ENCODE data around the gene MAP1B.
A peak's percentile ranks its signal among the peaks of the same experiment; 100 is the strongest.

MAP1B gene

DNA sequence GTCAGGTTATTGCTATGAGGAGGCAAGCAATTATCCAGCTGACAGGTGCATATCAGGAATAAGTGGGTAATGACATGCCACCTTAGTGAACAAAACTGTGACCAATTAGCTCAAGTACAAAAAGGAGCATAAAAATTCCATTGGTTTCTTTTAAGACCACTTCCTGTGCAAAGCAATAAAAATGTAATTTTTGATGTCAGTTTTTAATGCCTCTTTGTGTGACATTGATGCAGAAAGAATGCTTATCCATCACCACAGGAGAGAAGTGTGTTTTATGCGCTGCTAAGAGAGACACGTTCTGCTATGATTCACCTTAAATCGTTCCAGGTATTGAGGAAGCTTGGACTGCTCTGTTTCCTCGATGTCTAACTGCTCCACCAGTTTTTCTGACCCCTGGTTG lies 116.1 kb downstream of the MAP1B start:
- Histone ChIP-seq H3K9me3 (ENCODE audit: control insufficient read depth, insufficient read depth, low read length) (no peaks in the 10 kb centered on the region), H3K9ac (ENCODE audit: low read depth, low read length) (no peak overlapping the region), H3K4me1 (ENCODE audit: control insufficient read depth, insufficient read depth, low read length) (no peaks in the 10 kb centered on the region), H3K36me3 (ENCODE audit: control insufficient read depth, insufficient read depth, low read length) (peaks cover 99% of the 10 kb centered on the region), H3K27me3 (ENCODE audit: control insufficient read depth, insufficient read depth, low read length) (no peaks in the 10 kb centered on the region), H3K27ac (ENCODE audit: low read depth, low read length) (no peak overlapping the region), H3K4me3 (ENCODE audit: low read depth, low read length) (no peak overlapping the region)

DNA sequence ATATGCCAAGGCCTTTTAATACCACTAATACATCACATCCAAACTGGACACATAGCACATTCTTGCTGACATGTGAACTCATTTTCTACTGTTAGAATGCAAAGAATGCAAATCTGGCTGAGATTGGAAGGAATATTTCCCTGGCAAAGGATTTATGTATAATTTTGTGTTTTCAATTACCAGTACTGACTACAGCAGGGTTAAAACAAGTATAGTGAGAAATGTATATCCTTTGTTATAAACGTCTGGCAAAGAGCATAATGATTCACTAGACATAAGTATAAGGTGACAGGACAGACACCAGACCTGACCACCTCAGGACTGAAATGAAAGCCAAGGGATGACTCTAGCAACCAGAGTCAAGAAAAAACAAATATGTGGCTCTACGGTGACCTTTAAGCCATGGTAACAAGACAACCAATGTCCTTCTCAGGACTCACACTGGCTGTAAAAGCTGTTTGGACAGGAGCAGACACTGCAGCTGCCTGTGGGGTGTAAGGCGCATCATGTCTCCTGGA lies 117.7 kb downstream of the MAP1B start:
- peaks cover 87% of the 10 kb centered on the region for H3K36me3 ChIP-seq (ENCODE audit: control insufficient read depth, insufficient read depth, low read length)
- no peaks in the 10 kb centered on the region for H3K4me1 ChIP-seq (ENCODE audit: control insufficient read depth, insufficient read depth, low read length)
- no peak overlapping the region for H3K9ac ChIP-seq (ENCODE audit: low read depth, low read length)
- H3K27me3 ChIP-seq (ENCODE audit: control insufficient read depth, insufficient read depth, low read length): no peaks in the 10 kb centered on the region
- no peaks in the 10 kb centered on the region for H3K9me3 ChIP-seq (ENCODE audit: control insufficient read depth, insufficient read depth, low read length)
- H3K4me3 ChIP-seq (ENCODE audit: low read depth, low read length): no peak overlapping the region
- H3K27ac ChIP-seq (ENCODE audit: low read depth, low read length): no peak overlapping the region

DNA sequence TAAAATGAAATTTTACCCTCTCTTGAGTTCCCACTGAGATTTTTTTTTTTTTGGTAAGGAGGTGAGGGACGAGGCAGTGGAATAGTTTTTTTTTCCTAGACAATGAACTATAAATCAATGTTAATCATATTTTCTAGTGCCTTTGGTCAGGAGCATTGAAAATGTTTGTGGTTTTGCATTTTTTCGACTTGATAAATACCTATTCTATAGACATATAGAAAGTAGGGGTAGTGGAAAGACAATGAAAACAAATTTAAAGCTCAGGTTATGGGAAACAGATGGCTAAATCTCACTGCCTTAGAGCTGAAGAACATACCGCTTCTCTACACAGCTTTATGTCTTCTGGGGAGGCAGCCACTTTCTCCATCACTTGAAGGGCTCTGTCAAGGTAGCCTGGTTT lies 118.5 kb downstream of the MAP1B start:
- Histone ChIP-seq H3K36me3 (ENCODE audit: control insufficient read depth, insufficient read depth, low read length) (peaks cover 81% of the 10 kb centered on the region), H3K9ac (ENCODE audit: low read depth, low read length) (no peak overlapping the region), H3K9me3 (ENCODE audit: control insufficient read depth, insufficient read depth, low read length) (no peaks in the 10 kb centered on the region), H3K4me3 (ENCODE audit: low read depth, low read length) (no peak overlapping the region), H3K27ac (ENCODE audit: low read depth, low read length) (no peak overlapping the region), H3K4me1 (ENCODE audit: control insufficient read depth, insufficient read depth, low read length) (no peaks in the 10 kb centered on the region), H3K27me3 (ENCODE audit: control insufficient read depth, insufficient read depth, low read length) (no peaks in the 10 kb centered on the region)

DNA sequence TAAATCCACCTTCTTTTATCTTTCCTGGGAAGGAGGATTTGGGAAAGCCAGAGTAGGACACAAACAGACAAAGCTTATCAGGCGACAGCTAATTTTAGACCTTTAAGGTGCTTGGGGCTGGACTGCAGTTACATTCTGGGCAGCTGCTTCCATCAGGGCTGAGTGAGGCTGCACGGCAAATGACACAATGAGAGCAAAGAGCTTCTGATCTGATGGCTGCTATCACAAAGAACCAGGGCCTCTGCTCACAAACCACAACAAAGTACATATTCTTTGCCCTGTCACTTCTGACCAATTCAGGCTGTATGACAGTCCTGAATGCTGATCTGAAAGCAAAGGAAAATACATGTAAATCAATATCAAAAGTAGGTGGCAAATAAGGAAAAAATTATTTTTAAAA lies 119.7 kb downstream of the MAP1B start:
- Histone ChIP-seq H3K4me3 (ENCODE audit: low read depth, low read length) (no peak overlapping the region), H3K9ac (ENCODE audit: low read depth, low read length) (no peak overlapping the region), H3K4me1 (ENCODE audit: control insufficient read depth, insufficient read depth, low read length) (no peaks in the 10 kb centered on the region), H3K9me3 (ENCODE audit: control insufficient read depth, insufficient read depth, low read length) (no peaks in the 10 kb centered on the region), H3K36me3 (ENCODE audit: control insufficient read depth, insufficient read depth, low read length) (peaks cover 81% of the 10 kb centered on the region), H3K27me3 (ENCODE audit: control insufficient read depth, insufficient read depth, low read length) (no peaks in the 10 kb centered on the region), H3K27ac (ENCODE audit: low read depth, low read length) (no peak overlapping the region)

DNA sequence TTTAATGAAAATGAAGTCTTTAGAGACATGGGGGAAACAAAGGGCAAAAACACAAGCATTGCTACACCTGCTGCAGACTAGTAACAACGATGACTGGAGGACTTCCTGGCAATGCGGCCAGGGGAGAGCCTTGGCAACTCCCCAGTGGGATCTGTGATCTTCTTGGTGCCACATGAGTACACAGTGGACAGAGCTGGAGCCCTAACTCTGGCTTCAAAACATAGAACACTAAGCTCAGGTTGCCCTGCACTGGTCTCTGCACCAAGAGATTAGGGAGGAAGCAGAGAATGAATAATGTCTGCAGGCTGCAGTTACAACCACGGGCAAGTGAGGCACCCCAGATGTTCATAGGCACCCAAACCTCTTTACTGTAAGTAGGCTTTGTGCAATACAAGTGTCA lies 121.7 kb downstream of the MAP1B start:
- Histone ChIP-seq H3K27ac (ENCODE audit: low read depth, low read length) (no peak overlapping the region), H3K9me3 (ENCODE audit: control insufficient read depth, insufficient read depth, low read length) (no peaks in the 10 kb centered on the region), H3K4me1 (ENCODE audit: control insufficient read depth, insufficient read depth, low read length) (peaks cover 5% of the 10 kb centered on the region), H3K4me3 (ENCODE audit: low read depth, low read length) (no peak overlapping the region), H3K36me3 (ENCODE audit: control insufficient read depth, insufficient read depth, low read length) (peaks cover 75% of the 10 kb centered on the region), H3K27me3 (ENCODE audit: control insufficient read depth, insufficient read depth, low read length) (no peaks in the 10 kb centered on the region), H3K9ac (ENCODE audit: low read depth, low read length) (no peak overlapping the region)

DNA sequence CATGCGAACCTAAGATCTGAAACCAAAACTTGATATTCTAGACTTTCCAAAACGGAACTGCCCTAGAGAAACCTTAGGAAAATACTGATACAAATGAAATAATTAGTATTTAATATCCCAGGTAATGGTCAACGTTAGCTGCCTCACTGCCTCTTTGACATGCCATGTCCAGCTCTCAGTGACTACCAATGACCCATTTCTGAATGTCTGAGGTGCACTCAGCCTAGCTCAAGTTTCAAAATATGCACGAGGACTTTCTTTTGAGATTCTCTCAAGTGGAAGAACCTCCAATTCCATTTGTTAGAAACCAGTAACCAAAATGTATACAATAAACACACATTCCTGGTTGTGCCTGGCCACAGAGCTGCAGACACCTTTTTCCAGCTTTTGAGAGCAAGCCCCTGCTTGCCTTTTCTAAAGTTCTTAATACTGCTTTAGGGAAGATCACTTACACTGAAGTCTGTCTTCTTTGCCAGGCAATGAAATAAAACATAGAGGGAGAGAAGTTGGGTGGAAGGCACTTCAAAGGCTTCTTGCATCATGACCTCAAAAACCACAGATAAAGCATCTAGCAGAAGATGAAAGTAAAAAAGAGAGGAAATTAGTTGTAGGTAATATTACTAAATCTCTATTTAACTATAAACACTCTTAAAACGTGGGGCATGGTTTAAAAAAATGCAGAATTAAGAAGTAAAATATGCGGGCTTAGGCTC lies 124.9 kb downstream of the MAP1B start:
- Histone ChIP-seq H3K9ac (ENCODE audit: low read depth, low read length) (no peak overlapping the region), H3K27me3 (ENCODE audit: control insufficient read depth, insufficient read depth, low read length) (no peaks in the 10 kb centered on the region), H3K27ac (ENCODE audit: low read depth, low read length) (no peak overlapping the region), H3K4me3 (ENCODE audit: low read depth, low read length) (no peak overlapping the region), H3K9me3 (ENCODE audit: control insufficient read depth, insufficient read depth, low read length) (no peaks in the 10 kb centered on the region), H3K4me1 (ENCODE audit: control insufficient read depth, insufficient read depth, low read length) (peaks cover 27% of the 10 kb centered on the region), H3K36me3 (ENCODE audit: control insufficient read depth, insufficient read depth, low read length) (peaks cover 52% of the 10 kb centered on the region)

- H3K36me3 ChIP-seq (ENCODE audit: control insufficient read depth, insufficient read depth, low read length): peaks cover 52% of the 10 kb centered on the region
- H3K9ac ChIP-seq (ENCODE audit: low read depth, low read length): no peak overlapping the region
- H3K4me3 ChIP-seq (ENCODE audit: low read depth, low read length): no peak overlapping the region
- H3K4me1 ChIP-seq (ENCODE audit: control insufficient read depth, insufficient read depth, low read length): peaks cover 28% of the 10 kb centered on the region
- no peaks in the 10 kb centered on the region for H3K9me3 ChIP-seq (ENCODE audit: control insufficient read depth, insufficient read depth, low read length)
- no peak overlapping the region for H3K27ac ChIP-seq (ENCODE audit: low read depth, low read length)
- no peaks in the 10 kb centered on the region for H3K27me3 ChIP-seq (ENCODE audit: control insufficient read depth, insufficient read depth, low read length)
Measured at GRCh38 chr5:72232838-72233237, 125.6 kb downstream of the MAP1B start.

GRCh38 chr5:72233835-72234234 lies 126.6 kb downstream of the MAP1B start:
- H3K9ac ChIP-seq (ENCODE audit: low read depth, low read length): no peak overlapping the region
- no peaks in the 10 kb centered on the region for H3K9me3 ChIP-seq (ENCODE audit: control insufficient read depth, insufficient read depth, low read length)
- no peak overlapping the region for H3K27ac ChIP-seq (ENCODE audit: low read depth, low read length)
- H3K36me3 ChIP-seq (ENCODE audit: control insufficient read depth, insufficient read depth, low read length): peaks cover 48% of the 10 kb centered on the region
- H3K4me3 ChIP-seq (ENCODE audit: low read depth, low read length): no peak overlapping the region
- peaks cover 38% of the 10 kb centered on the region for H3K4me1 ChIP-seq (ENCODE audit: control insufficient read depth, insufficient read depth, low read length)
- no peaks in the 10 kb centered on the region for H3K27me3 ChIP-seq (ENCODE audit: control insufficient read depth, insufficient read depth, low read length)

DNA sequence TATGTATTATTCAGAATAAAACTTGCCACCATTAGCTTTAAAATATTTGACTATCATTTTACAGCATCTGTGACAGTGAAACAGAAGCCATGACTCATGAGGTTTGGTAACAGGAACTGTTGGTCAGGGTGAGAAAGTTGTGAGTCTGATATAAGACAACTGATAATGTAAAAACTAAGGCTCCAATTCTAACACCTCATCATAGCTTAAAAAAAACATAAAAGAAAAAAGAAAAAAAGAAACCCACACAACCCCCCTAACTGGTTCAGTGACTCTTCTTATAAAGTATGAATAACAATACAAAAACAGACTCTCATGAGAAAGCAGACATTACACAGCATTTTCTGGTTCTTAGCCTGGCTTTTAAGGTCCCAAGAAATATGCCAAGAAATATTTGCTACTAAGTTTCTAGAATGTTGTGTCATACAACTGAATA lies 127.0 kb downstream of the MAP1B start:
- Histone ChIP-seq H3K4me3 (ENCODE audit: low read depth, low read length) (no peak overlapping the region), H3K9ac (ENCODE audit: low read depth, low read length) (no peak overlapping the region), H3K27ac (ENCODE audit: low read depth, low read length) (peak overlapping the region; percentile 52), H3K27me3 (ENCODE audit: control insufficient read depth, insufficient read depth, low read length) (no peaks in the 10 kb centered on the region), H3K9me3 (ENCODE audit: control insufficient read depth, insufficient read depth, low read length) (no peaks in the 10 kb centered on the region), H3K36me3 (ENCODE audit: control insufficient read depth, insufficient read depth, low read length) (peaks cover 44% of the 10 kb centered on the region), H3K4me1 (ENCODE audit: control insufficient read depth, insufficient read depth, low read length) (peaks cover 42% of the 10 kb centered on the region)

- Histone ChIP-seq H3K36me3 (ENCODE audit: control insufficient read depth, insufficient read depth, low read length) (peaks cover 44% of the 10 kb centered on the region), H3K4me1 (ENCODE audit: control insufficient read depth, insufficient read depth, low read length) (peaks cover 44% of the 10 kb centered on the region), H3K4me3 (ENCODE audit: low read depth, low read length) (no peak overlapping the region), H3K9ac (ENCODE audit: low read depth, low read length) (no peak overlapping the region), H3K9me3 (ENCODE audit: control insufficient read depth, insufficient read depth, low read length) (no peaks in the 10 kb centered on the region), H3K27ac (ENCODE audit: low read depth, low read length) (peak overlapping the region; percentile 52), H3K27me3 (ENCODE audit: control insufficient read depth, insufficient read depth, low read length) (no peaks in the 10 kb centered on the region)
Measured at GRCh38 chr5:72234868-72235267, 127.6 kb downstream of the MAP1B start.

DNA sequence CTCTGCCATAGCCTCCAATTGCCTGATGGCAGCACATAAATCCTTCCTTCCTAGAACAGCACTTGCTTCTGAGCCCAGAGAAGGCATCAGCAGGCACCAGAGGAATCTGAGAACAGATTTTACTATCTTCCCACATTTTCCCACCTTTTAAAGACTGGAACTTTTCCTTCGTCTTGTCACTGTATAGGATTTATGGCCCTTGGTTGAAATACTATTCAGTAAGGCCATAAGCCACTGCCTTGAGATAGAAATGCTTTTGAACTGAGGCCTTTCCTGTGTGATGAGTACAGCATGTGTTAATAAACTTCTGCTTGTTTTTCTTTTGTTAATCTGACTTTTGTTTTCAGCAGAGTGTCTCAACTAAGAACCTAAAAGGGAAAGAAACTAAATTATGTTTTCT lies 128.4 kb downstream of the MAP1B start:
- H3K9me3 ChIP-seq (ENCODE audit: control insufficient read depth, insufficient read depth, low read length): no peaks in the 10 kb centered on the region
- no peak overlapping the region for H3K9ac ChIP-seq (ENCODE audit: low read depth, low read length)
- H3K27ac ChIP-seq (ENCODE audit: low read depth, low read length): no peak overlapping the region
- no peak overlapping the region for H3K4me3 ChIP-seq (ENCODE audit: low read depth, low read length)
- peaks cover 44% of the 10 kb centered on the region for H3K4me1 ChIP-seq (ENCODE audit: control insufficient read depth, insufficient read depth, low read length)
- H3K27me3 ChIP-seq (ENCODE audit: control insufficient read depth, insufficient read depth, low read length): no peaks in the 10 kb centered on the region
- peaks cover 44% of the 10 kb centered on the region for H3K36me3 ChIP-seq (ENCODE audit: control insufficient read depth, insufficient read depth, low read length)

All from HUES48 (cell line).